Stomach smooth muscle (tissue), 2 donors: ENCODE results near the gene RPP30.
"Not testable (repeated sequence)": the region's sequence is repeated elsewhere in the genome, so short reads cannot be mapped to it uniquely, and the experiment has no call there.

ENCODE experiments used
- H3K27ac ChIP-seq: one replicate; pipeline ENCODE4 v1.7.0; 2013; ENCODE audit warnings: mild to moderate bottlenecking, low read length, inconsistent platforms
- H3K27me3 ChIP-seq, 2 donors: one replicate each; pipeline ENCODE4 v1.7.0; 2013; ENCODE audit warnings: low read length in 2 of 2; ENCODE audit not compliant: insufficient read depth in 2 of 2, control insufficient read depth in 1 of 2
- H3K36me3 ChIP-seq, 2 donors: one replicate each; pipeline ENCODE4 v1.7.0; 2013; ENCODE audit warnings: low read length in 2 of 2; ENCODE audit not compliant: control insufficient read depth in 2 of 2, insufficient read depth in 2 of 2
- H3K4me1 ChIP-seq: one replicate; pipeline ENCODE4 v1.7.0; 2013; ENCODE audit warnings: low read length; ENCODE audit not compliant: control insufficient read depth, insufficient read depth
- H3K4me3 ChIP-seq, 2 donors: one replicate each; pipeline ENCODE4 v1.7.0; 2013; ENCODE audit warnings: low read length in 2 of 2
- H3K9ac ChIP-seq, 2 donors: one replicate each; pipeline ENCODE4 v1.7.0; 2013; ENCODE audit warnings: low read length in 2 of 2, mild to moderate bottlenecking in 1 of 2
- H3K9me3 ChIP-seq, 2 donors: one replicate each; pipeline ENCODE4 v1.7.0; 2013; ENCODE audit warnings: low read length in 2 of 2; ENCODE audit not compliant: control insufficient read depth in 2 of 2
- donor health status: healthy.
- donor health status: Pancreatic carcinoma.

Gene RPP30

DNA sequence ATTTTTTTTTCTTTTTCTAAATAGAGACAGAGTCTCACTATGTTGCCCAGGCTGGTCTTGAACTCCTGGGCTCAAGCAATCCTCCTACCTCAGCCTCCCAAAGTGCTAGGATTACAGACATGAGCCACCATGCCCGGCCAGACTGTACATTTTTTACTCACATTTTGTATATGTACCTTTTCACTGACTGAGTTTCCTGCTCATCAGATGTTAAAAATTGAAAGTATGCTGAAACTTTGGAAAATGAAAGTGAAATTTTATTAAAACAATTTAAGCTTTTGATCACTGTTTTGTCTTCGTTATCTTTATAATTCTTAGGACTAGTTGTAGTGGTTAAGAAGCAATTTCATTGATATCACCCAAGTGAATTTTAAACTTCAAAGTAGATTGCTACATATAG is 25.1 kb downstream of the RPP30 start:
- not testable (repeated sequence) for H3K4me3 ChIP-seq, H3K27ac ChIP-seq, H3K4me1 ChIP-seq, H3K9me3 ChIP-seq, H3K27me3 ChIP-seq, H3K9ac ChIP-seq
- peaks cover 17 to 22% of the 10 kb centered on the region in 2 donors for H3K36me3 ChIP-seq

- Histone ChIP-seq H3K27ac (no peak overlapping the region), H3K36me3 (peaks cover 2 to 7% of the 10 kb centered on the region in 2 donors), H3K27me3 (no peaks in the 10 kb centered on the region), H3K4me1 (no peaks in the 10 kb centered on the region), H3K9ac (no peak overlapping the region), H3K4me3 (no peak overlapping the region), H3K9me3 (no peaks in the 10 kb centered on the region)
These were observed 34.2 kb downstream of the RPP30 start for GRCh38 chr10:90905925-90906324.

DNA sequence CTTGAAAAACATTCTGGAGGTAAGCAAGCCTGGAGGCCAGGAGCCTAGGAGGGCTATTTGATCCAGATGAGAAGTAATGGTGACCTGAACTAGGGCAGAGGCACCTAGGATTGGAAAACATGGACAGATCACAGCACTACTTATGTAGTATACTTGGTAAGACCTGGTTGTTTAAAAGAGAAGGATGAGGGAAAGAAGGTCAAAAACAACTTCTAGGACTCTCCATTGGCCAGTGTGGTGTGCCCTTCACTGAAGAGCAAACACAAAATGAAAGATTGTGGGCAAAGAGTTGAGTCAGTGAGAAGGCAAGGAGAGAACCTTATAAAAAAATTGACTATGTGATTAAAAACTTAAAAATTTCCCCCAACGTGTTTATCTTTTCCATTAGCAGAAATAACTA is 34.8 kb downstream of the RPP30 start:
- Histone ChIP-seq H3K4me3 (no peak overlapping the region), H3K9ac (no peak overlapping the region), H3K9me3 (no peaks in the 10 kb centered on the region), H3K36me3 (peaks cover 0 to 3% of the 10 kb centered on the region in 2 donors), H3K27me3 (no peaks in the 10 kb centered on the region), H3K4me1 (no peaks in the 10 kb centered on the region), H3K27ac (no peak overlapping the region)

- no peak overlapping the region for H3K27ac ChIP-seq
- no peak overlapping the region for H3K4me3 ChIP-seq
These were observed 39.6 kb downstream of the RPP30 start for GRCh38 chr10:90911133-90912051.

GRCh38 chr10:90912174-90912573 is 40.4 kb downstream of the RPP30 start:
- H3K36me3 ChIP-seq: no peaks in the 10 kb centered on the region
- H3K9ac ChIP-seq: no peak overlapping the region
- no peak overlapping the region for H3K27ac ChIP-seq

More at GRCh38 chr10:90911133-90912051, 39.6 kb downstream of the RPP30 start:
- peaks cover 0 to 3% of the 10 kb centered on the region in 2 donors for H3K27me3 ChIP-seq
- no peaks in the 10 kb centered on the region for H3K9me3 ChIP-seq
- H3K36me3 ChIP-seq: no peaks in the 10 kb centered on the region
- H3K9ac ChIP-seq: no peak overlapping the region
- no peaks in the 10 kb centered on the region for H3K4me1 ChIP-seq

DNA sequence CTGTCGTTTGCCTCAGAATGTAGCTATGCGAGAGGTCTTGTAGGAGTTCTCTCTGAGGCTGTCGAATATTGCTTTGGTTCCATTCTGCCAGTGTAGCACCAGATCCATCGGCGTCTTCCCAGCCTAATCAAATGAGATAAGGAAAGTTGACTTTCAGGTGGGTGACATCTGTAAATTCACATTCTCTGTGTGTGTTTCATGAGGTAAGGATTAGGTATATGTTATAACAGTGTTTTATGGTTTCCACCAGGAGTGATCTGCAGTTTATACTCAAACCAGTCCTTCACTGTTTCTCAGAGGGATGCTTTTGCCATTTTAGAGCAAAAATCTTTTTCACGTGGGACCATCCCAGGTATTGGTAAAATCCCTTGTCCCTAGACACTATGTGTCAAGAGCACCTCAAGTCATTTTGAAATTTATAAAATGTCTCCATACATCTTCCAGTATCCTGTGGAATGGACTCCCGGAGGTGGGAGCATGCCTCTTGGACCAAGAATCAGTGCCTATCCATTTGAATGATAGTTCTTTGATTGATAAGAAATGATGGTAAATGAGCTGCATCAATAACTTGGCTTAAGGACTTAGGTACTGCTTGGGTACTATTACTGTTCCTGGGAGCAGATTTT is 41.2 kb downstream of the RPP30 start:
- no peaks in the 10 kb centered on the region for H3K4me1 ChIP-seq
- peaks cover 0 to 3% of the 10 kb centered on the region in 2 donors for H3K27me3 ChIP-seq
- no peaks in the 10 kb centered on the region for H3K36me3 ChIP-seq
- H3K4me3 ChIP-seq: no peak overlapping the region
- no peak overlapping the region for H3K27ac ChIP-seq
- H3K9ac ChIP-seq: no peak overlapping the region
- H3K9me3 ChIP-seq: no peaks in the 10 kb centered on the region

More at GRCh38 chr10:90912174-90912573, 40.4 kb downstream of the RPP30 start:
- Histone ChIP-seq H3K27me3 (peaks cover 0 to 3% of the 10 kb centered on the region in 2 donors), H3K4me1 (no peaks in the 10 kb centered on the region), H3K4me3 (no peak overlapping the region), H3K9me3 (no peaks in the 10 kb centered on the region)

DNA sequence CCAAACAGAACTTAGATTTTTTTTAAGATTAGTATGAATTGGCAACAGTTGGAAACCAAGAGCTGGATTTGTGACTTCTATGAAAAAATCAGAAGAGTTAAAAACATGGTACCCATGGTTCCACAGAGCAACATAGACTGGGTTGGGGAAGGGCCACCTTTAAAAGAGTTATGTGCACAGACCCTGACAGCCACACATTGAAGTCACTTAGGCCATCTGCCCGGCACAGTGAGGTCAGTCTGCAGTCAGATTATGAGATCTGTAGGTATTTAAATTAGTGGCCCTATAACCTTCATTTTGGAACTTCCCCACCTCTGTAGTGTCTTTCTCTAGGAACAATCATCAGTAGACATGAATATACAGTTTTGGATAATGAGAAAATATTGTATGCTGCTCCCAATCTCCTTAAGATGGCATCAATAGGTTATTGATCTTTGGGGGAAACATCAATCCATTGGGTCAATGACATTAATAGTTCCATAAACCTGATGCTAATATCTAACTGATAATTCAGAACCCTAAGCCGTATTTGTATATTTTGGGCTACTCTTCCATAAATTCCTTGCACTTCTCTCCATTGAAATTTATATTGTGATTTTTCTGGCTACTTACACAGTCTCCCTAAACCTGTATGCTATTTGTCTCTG is 42.1 kb downstream of the RPP30 start:
- no peaks in the 10 kb centered on the region for H3K36me3 ChIP-seq
- no peak overlapping the region for H3K27ac ChIP-seq
- no peaks in the 10 kb centered on the region for H3K4me1 ChIP-seq
- no peak overlapping the region for H3K4me3 ChIP-seq
- H3K9me3 ChIP-seq: no peaks in the 10 kb centered on the region
- no peak overlapping the region for H3K9ac ChIP-seq
- peaks cover 0 to 3% of the 10 kb centered on the region in 2 donors for H3K27me3 ChIP-seq

- no peak overlapping the region for H3K9ac ChIP-seq
- H3K4me3 ChIP-seq: no peak overlapping the region
- no peaks in the 10 kb centered on the region for H3K9me3 ChIP-seq
- peaks cover 0 to 3% of the 10 kb centered on the region in 2 donors for H3K27me3 ChIP-seq
- H3K36me3 ChIP-seq: no peaks in the 10 kb centered on the region
- H3K4me1 ChIP-seq: no peaks in the 10 kb centered on the region
- H3K27ac ChIP-seq: no peak overlapping the region
These were observed 43.4 kb downstream of the RPP30 start for GRCh38 chr10:90914992-90915765.

GRCh38 chr10:90915766-90916075 is 43.9 kb downstream of the RPP30 start:
- no peaks in the 10 kb centered on the region for H3K9me3 ChIP-seq
- no peak overlapping the region for H3K27ac ChIP-seq
- no peaks in the 10 kb centered on the region for H3K36me3 ChIP-seq
- H3K9ac ChIP-seq: no peak overlapping the region
- no peak overlapping the region for H3K4me3 ChIP-seq
- no peaks in the 10 kb centered on the region for H3K4me1 ChIP-seq
- H3K27me3 ChIP-seq: peaks cover 0 to 3% of the 10 kb centered on the region in 2 donors
